ENCODE results near the gene NOTO. TPM values are rescaled to one million over a fixed set of nuclear protein-coding genes. Genes with fewer than 3 reads are reported as not detected.

NOTO gene
- total RNA-seq, 1 donor from 2014 or later, result not detected

- Mint-ChIP-seq H3K4me1 (ENCODE audit: unreplicated experiment) (peaks cover 27% of the 10 kb centered on the region), H3K27me3 (ENCODE audit: unreplicated experiment) (no peaks in the 10 kb centered on the region), H3K36me3 (ENCODE audit: unreplicated experiment) (no peaks in the 10 kb centered on the region), H3K9me3 (ENCODE audit: unreplicated experiment) (no peaks in the 10 kb centered on the region), H3K27ac (ENCODE audit: unreplicated experiment) (peak within 1 kb of the TSS; percentile 92), H3K4me3 (ENCODE audit: unreplicated experiment) (peak within 1 kb of the TSS; percentile 94)
- DNase-seq (ENCODE audit: extremely low spot score, unreplicated experiment), result peak; percentile 99
- no peak for TF ChIP-seq CTCF (IDR thresholded peaks at IDR 0.05)
Measured at GRCh38 chr2:73233154-73233931, 31.0 kb downstream of the NOTO start, which contains the start of gene PRADC1. PRADC1 (minus strand) TSS chr2:73233239; CDS start chr2:73233160, 79 bp downstream.

GRCh38 chr2:73233932-73234832 lies 31.8 kb downstream of the NOTO start, which contains the start of gene CCT7:
CCT7 (plus strand) TSS chr2:73234308; CDS start chr2:73234379, 71 bp downstream.
- peaks cover 27% of the 10 kb centered on the region for H3K4me1 Mint-ChIP-seq (ENCODE audit: unreplicated experiment)
- peak within 1 kb of the TSS; percentile 92 for H3K27ac Mint-ChIP-seq (ENCODE audit: unreplicated experiment)
- H3K27me3 Mint-ChIP-seq (ENCODE audit: unreplicated experiment), result no peaks in the 10 kb centered on the region
- no peaks in the 10 kb centered on the region for H3K36me3 Mint-ChIP-seq (ENCODE audit: unreplicated experiment)
- H3K9me3 Mint-ChIP-seq (ENCODE audit: unreplicated experiment), result no peaks in the 10 kb centered on the region
- TF ChIP-seq CTCF (IDR thresholded peaks at IDR 0.05), result no peak
- peak; percentile 91 for DNase-seq (ENCODE audit: extremely low spot score, unreplicated experiment)
- peak within 1 kb of the TSS; percentile 94 for H3K4me3 Mint-ChIP-seq (ENCODE audit: unreplicated experiment)

- Mint-ChIP-seq H3K27me3 (ENCODE audit: unreplicated experiment) (no peaks in the 10 kb centered on the region), H3K4me1 (ENCODE audit: unreplicated experiment) (peaks cover 27% of the 10 kb centered on the region), H3K36me3 (ENCODE audit: unreplicated experiment) (no peaks in the 10 kb centered on the region), H3K27ac (ENCODE audit: unreplicated experiment) (peak overlapping the region; percentile 92), H3K9me3 (ENCODE audit: unreplicated experiment) (no peaks in the 10 kb centered on the region), H3K4me3 (ENCODE audit: unreplicated experiment) (peak overlapping the region; percentile 94)
- TF ChIP-seq CTCF (IDR thresholded peaks at IDR 0.05), result no peak
- no peak for DNase-seq (ENCODE audit: extremely low spot score, unreplicated experiment)
Measured at GRCh38 chr2:73235315-73236028, 33.1 kb downstream of the NOTO start.

- peaks cover 27% of the 10 kb centered on the region for H3K4me1 Mint-ChIP-seq (ENCODE audit: unreplicated experiment)
- no peaks in the 10 kb centered on the region for H3K27me3 Mint-ChIP-seq (ENCODE audit: unreplicated experiment)
- H3K9me3 Mint-ChIP-seq (ENCODE audit: unreplicated experiment), result no peaks in the 10 kb centered on the region
- no peak for TF ChIP-seq CTCF (IDR thresholded peaks at IDR 0.05)
- H3K4me3 Mint-ChIP-seq (ENCODE audit: unreplicated experiment), result no peak overlapping the region
- H3K36me3 Mint-ChIP-seq (ENCODE audit: unreplicated experiment), result peaks cover 8% of the 10 kb centered on the region
- no peak for DNase-seq (ENCODE audit: extremely low spot score, unreplicated experiment)
- no peak overlapping the region for H3K27ac Mint-ChIP-seq (ENCODE audit: unreplicated experiment)
Measured at GRCh38 chr2:73237168-73237567, 34.8 kb downstream of the NOTO start.
